Endothelial cell of umbilical vein (primary cell): ENCODE results near the gene CFAP61.

Experiments used
- CTCF ChIP-seq, 2 donors: IDR thresholded peaks; 1 replicate in 1 of 2; 2 replicates in 1 of 2; pipeline ENCODE4 v1.5.1; 2011; ENCODE audit warnings: low read length in 2 of 2, mild to moderate bottlenecking in 2 of 2, moderate library complexity in 2 of 2, control low read depth in 1 of 2, inconsistent platforms in 1 of 2, low read depth in 1 of 2; ENCODE audit not compliant: insufficient read depth in 1 of 2; ENCODE audit errors: extremely low read depth in 1 of 2
- MAX ChIP-seq: IDR thresholded peaks from 2 replicates; pipeline ENCODE4 v1.6.1; 2011; ENCODE audit not compliant: insufficient read depth, insufficient read length
- POLR2A ChIP-seq: IDR thresholded peaks from 2 replicates; pipeline ENCODE4 v1.6.1; 2012; ENCODE audit warnings: low read depth, mild to moderate bottlenecking, control low read depth, low read length

GRCh38 chr20:20096421-20096820 is 44.1 kb downstream of the CFAP61 start:
- no peak for TF ChIP-seq POLR2A
- TF ChIP-seq MAX, result no peak
- no peak for TF ChIP-seq CTCF (IDR thresholded peaks at IDR 0.05; ENCODE audit: extremely low read depth in 1 of 2, insufficient read depth in 1 of 2, low read depth in 1 of 2, low read length in 2 of 2)
